Endodermal cell (in vitro differentiated cells): Measurements from ENCODE around the gene SCLY. TPM values are rescaled to one million over a fixed set of nuclear protein-coding genes. Genes with fewer than 3 reads are reported as not detected.

Source experiments
- DNase-seq: peaks from one replicate; pipeline ENCODE4 v3.0.0-alpha.2; 2017
- H3K27ac ChIP-seq: 2 replicates; pipeline ENCODE4 v1.5.1; 2013; ENCODE audit warnings: mild to moderate bottlenecking, low read depth, low read length, moderate library complexity
- H3K27me3 ChIP-seq: 2 replicates; pipeline ENCODE4 v1.6.1; 2013; ENCODE audit warnings: mild to moderate bottlenecking, low read length, moderate library complexity; ENCODE audit not compliant: insufficient read depth, control insufficient read depth, poor library complexity, severe bottlenecking
- H3K36me3 ChIP-seq: 2 replicates; pipeline ENCODE4 v1.7.0; 2013; ENCODE audit warnings: mild to moderate bottlenecking, low read length, moderate library complexity; ENCODE audit not compliant: control insufficient read depth, insufficient read depth
- H3K4me1 ChIP-seq: one replicate; pipeline ENCODE4 v1.7.0; 2013; ENCODE audit warnings: low read length; ENCODE audit not compliant: control insufficient read depth, insufficient read depth
- H3K4me3 ChIP-seq: 2 replicates; pipeline ENCODE4 v1.5.1; 2013; ENCODE audit warnings: mild to moderate bottlenecking, low read length, moderate library complexity
- H3K9ac ChIP-seq: 2 replicates; pipeline ENCODE4 v1.6.1; 2013; ENCODE audit warnings: mild to moderate bottlenecking, low read length, moderate library complexity; ENCODE audit not compliant: poor library complexity, severe bottlenecking; ENCODE audit errors: extremely low read depth
- H3K9me3 ChIP-seq: 2 replicates; pipeline ENCODE4 v1.6.1; 2013; ENCODE audit warnings: mild to moderate bottlenecking, low read length, moderate library complexity; ENCODE audit not compliant: control insufficient read depth
- H3K27ac Mint-ChIP-seq: 2 replicates; pipeline ENCODE4 v1.8.0; 2020; ENCODE audit warnings: mixed read lengths
- H3K27me3 Mint-ChIP-seq: 2 replicates; pipeline ENCODE4 v1.8.0; 2021; ENCODE audit warnings: mild to moderate bottlenecking, mixed read lengths; ENCODE audit not compliant: insufficient read depth
- H3K36me3 Mint-ChIP-seq: 2 replicates; pipeline ENCODE4 v1.8.0; 2020; ENCODE audit warnings: low read depth, mixed read lengths
- H3K4me1 Mint-ChIP-seq: 2 replicates; pipeline ENCODE4 v1.8.0; 2020; ENCODE audit warnings: mixed read lengths
- H3K4me3 Mint-ChIP-seq: 2 replicates; pipeline ENCODE4 v1.8.0; 2020; ENCODE audit warnings: mild to moderate bottlenecking, moderate library complexity, mixed read lengths
- H3K9me3 Mint-ChIP-seq: 2 replicates; pipeline ENCODE4 v1.8.0; 2020; ENCODE audit warnings: mild to moderate bottlenecking, mixed read lengths
- CTCF ChIP-seq: fragments of 200-600 bp; sonication (generic); conservative IDR thresholded peaks from 2 replicates; pipeline ENCODE4 v1.5.0; 2021; ENCODE audit warnings: antibody characterized with exemption, mild to moderate bottlenecking
- WGBS, 2 experiments: methylation state at CpG; one replicate each; pipeline versions ENCODE4 v1.1.5 to v1.1.7; 2013; ENCODE audit warnings: missing lambda C conversion rate in 2 of 2, mixed read lengths in 1 of 2; ENCODE audit not compliant: insufficient coverage in 1 of 2, insufficient read length in 1 of 2; 5-methylcytosine and 5-hydroxymethylcytosine counted together
- total RNA-seq, 2 donors: library from RNA; stranded (reverse); fragmentation: NEBNext Ultra II Directional in 1 of 2; extraction: Animal tissue kit (Norgen Biotek cat#: 25700) in 1 of 2; gene quantifications; 2 replicates in 1 of 2; 3 replicates in 1 of 2; pipeline ENCODE4 v1.2.1, GENCODE V29; 2021

The SCLY gene
- total RNA-seq, 2 donors from 2014 or later: 39.0 to 45.0 TPM

- no peak for TF ChIP-seq CTCF
- Histone ChIP-seq H3K27ac (peak overlapping the region; percentile 49), H3K9ac (no peak overlapping the region), H3K4me3 (no peak overlapping the region), H3K4me1 (no peaks in the 10 kb centered on the region), H3K27me3 (peaks cover 6% of the 10 kb centered on the region), H3K36me3 (no peaks in the 10 kb centered on the region), H3K9me3 (no peaks in the 10 kb centered on the region)
- Mint-ChIP-seq H3K36me3 (no peaks in the 10 kb centered on the region), H3K9me3 (no peaks in the 10 kb centered on the region), H3K4me3 (no peak overlapping the region), H3K27me3 (peaks cover 4% of the 10 kb centered on the region), H3K4me1 (no peaks in the 10 kb centered on the region), H3K27ac (no peak overlapping the region)
- WGBS, 2 experiments: 90 to 93% methylated on average over 23 to 29 of the region's 29 CpGs
- DNase-seq: peak; percentile 50
Measured at GRCh38 chr2:238122287-238123217, 61.8 kb downstream of the SCLY start.

- no peaks in the 10 kb centered on the region for H3K36me3 ChIP-seq
- peaks cover 6% of the 10 kb centered on the region for H3K27me3 ChIP-seq
- no peaks in the 10 kb centered on the region for H3K9me3 ChIP-seq
- Mint-ChIP-seq H3K4me1 (no peaks in the 10 kb centered on the region), H3K27me3 (peaks cover under 1% of the 10 kb centered on the region), H3K27ac (no peak overlapping the region), H3K9me3 (no peaks in the 10 kb centered on the region), H3K4me3 (no peak overlapping the region), H3K36me3 (no peaks in the 10 kb centered on the region)
- peak; percentile 26 for DNase-seq
- no peak overlapping the region for H3K4me3 ChIP-seq
- H3K4me1 ChIP-seq: no peaks in the 10 kb centered on the region
- no peak overlapping the region for H3K9ac ChIP-seq
- no peak for TF ChIP-seq CTCF
- WGBS, 2 experiments: 81 to 87% methylated on average over 6 to 22 of the region's 22 CpGs
- H3K27ac ChIP-seq: peak overlapping the region; percentile 49
Measured at GRCh38 chr2:238123218-238123971, 62.6 kb downstream of the SCLY start.

- H3K4me3 ChIP-seq: no peak overlapping the region
- TF ChIP-seq CTCF: no peak
- no peak overlapping the region for H3K9ac ChIP-seq
- DNase-seq: no peak
- no peaks in the 10 kb centered on the region for H3K9me3 ChIP-seq
- H3K9me3 Mint-ChIP-seq: no peaks in the 10 kb centered on the region
- no peak overlapping the region for H3K27ac Mint-ChIP-seq
- no peaks in the 10 kb centered on the region for H3K4me1 Mint-ChIP-seq
- no peaks in the 10 kb centered on the region for H3K27me3 Mint-ChIP-seq
- WGBS, 2 experiments: 87 to 94% methylated on average over 12 to 14 of the region's 14 CpGs
- peak overlapping the region; percentile 10 for H3K27ac ChIP-seq
- no peaks in the 10 kb centered on the region for H3K36me3 ChIP-seq
- H3K4me1 ChIP-seq: no peaks in the 10 kb centered on the region
- no peak overlapping the region for H3K4me3 Mint-ChIP-seq
- peaks cover 3% of the 10 kb centered on the region for H3K27me3 ChIP-seq
- H3K36me3 Mint-ChIP-seq: no peaks in the 10 kb centered on the region
Measured at GRCh38 chr2:238123991-238124470, 63.2 kb downstream of the SCLY start.
